NOMO-1 treated with DMSO at 0.1 percent for 48 hours (cell line): Measurements from ENCODE around the gene NECAB3.

Source experiments
- DNase-seq: peaks from one replicate; lab custom pipeline; 2025; ENCODE audit not compliant: unreplicated experiment; lab: John Stamatoyannopoulos, UW

The NECAB3 gene

DNA sequence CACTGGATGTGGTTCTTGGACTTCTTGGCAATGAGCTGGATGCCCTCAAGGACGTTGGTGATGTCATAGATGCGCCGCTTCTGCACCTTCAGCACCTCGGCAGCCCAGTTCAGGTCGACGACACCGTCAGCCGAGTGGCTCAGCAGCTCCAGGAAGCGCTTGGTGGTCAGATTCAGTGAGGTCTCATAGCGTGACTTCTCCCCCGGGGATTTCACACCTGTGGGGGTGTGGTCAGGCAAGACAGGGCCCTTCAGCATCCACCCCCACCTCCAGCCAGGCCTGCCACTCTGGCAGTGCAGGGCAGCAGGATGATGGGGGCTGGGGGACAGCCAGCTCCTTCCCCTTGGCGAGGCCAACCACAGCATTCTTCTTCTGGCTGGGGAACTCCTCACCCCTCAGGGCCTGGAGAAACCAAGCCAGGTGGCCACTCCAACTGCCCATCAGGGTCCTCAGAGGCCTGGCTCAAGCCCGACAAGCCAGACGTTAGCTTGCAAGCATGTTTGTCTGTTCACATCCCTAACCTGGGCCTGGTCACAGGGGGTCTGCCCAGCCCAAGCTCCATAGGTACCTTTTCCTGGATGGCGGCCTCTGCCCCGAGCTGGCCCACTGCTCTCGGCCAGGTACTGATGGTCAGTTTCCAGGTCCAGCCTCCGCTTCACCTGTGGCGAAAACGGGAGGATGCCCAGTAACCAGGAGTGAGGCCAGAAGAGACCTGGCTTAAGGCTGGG lies 5.7 kb upstream of the NECAB3 start:
- no peak for DNase-seq

DNA sequence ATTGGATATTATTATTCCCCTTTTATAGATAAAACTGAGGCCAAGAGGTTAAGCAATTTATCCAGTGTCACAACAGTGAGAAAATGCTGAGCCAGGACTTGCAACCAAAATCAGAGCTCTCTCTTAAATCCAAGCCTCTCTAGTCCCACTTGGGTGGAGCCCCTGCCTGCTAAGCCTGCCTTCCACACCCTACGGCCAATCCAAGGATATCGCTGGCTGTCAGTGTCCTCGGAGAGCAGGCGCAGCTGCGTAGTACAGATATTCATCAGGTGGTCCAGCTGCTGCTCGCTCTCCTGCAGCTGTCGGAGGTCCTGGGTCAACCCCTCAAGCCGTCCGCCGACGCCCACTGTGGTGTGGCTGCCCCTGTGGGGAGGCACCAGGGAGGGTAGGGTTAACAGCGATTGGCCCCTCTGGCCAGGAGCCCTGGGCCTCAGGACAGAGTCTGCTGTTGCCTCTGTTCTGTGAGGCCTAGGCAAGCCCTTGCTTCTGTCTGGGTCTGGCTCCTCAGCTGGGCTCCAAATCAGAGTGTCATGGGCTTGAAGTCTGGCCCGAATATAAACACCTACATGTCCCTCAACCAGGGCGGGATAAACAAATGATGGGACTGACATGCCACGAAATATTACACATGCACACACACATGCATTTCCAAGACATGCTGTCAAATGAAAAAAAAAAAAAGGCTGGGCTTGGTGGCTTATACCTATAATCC lies 3.9 kb upstream of the NECAB3 start:
- no peak for DNase-seq

DNA sequence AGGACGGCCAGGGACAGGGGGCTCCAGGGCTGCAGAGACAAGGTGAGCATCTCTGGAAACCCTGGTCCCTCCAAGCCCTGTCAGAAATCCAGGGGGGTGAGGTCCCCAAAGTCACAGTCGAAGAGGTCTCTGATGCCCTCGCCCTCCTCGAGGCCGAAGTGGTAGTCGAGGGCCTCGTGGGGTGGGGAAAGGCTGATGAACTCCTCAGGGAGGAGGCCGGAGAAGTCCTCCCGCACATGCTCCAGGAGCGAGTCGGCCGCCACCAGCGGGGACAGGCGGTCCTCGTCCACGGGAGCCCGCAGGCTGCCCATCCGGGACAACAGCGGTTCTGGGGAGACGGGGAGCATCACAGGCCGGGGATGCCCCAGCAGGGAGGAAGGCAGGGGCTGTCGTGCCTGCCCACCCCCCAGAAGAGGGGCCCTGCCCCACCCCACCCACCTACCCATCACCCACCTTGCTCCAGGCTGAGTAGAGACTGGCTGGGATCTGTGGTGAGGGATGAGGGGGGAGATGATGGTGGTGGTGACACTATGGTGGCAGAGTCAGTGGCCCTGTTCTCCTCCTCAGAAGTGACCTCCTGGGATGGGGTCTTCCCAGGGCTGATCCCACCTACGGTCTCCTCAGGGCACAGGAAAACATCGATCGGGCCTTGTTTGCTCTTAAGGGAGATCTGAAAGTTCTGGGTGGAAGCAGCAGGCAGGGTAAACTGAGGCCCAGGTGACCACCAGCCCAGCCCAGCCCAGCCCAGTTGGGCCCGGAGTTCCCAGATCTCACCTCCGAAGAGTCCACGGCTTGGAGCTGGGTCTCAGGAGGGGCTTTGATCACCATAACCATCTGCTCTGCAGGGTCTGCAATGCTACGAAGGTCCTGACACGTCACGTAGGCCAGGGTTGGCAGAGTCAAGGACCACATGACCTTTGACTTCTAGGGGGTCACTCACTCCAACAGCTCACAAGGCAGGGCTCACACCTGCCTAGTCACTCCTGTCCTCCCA lies 2.7 kb upstream of the NECAB3 start:
- no peak for DNase-seq

DNA sequence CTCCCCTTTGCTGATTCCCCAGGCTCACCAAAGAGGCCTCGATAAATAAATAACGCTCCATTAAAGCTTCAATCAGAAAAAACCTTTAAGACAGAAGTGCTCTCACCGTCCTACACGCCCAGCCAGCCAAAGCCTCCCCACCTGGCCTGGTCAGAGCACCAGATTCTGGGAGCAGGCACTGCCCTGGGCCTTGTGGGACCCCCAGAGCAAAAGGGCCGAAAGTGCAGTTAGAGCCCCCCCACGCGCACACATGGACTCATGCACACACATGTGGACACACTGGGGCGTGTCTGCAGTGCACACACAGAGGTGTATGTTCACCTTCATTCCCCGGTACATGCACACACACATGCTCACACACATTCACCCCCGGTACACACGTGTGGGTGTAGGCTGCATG lies 1.9 kb upstream of the NECAB3 start:
- no peak for DNase-seq

DNA sequence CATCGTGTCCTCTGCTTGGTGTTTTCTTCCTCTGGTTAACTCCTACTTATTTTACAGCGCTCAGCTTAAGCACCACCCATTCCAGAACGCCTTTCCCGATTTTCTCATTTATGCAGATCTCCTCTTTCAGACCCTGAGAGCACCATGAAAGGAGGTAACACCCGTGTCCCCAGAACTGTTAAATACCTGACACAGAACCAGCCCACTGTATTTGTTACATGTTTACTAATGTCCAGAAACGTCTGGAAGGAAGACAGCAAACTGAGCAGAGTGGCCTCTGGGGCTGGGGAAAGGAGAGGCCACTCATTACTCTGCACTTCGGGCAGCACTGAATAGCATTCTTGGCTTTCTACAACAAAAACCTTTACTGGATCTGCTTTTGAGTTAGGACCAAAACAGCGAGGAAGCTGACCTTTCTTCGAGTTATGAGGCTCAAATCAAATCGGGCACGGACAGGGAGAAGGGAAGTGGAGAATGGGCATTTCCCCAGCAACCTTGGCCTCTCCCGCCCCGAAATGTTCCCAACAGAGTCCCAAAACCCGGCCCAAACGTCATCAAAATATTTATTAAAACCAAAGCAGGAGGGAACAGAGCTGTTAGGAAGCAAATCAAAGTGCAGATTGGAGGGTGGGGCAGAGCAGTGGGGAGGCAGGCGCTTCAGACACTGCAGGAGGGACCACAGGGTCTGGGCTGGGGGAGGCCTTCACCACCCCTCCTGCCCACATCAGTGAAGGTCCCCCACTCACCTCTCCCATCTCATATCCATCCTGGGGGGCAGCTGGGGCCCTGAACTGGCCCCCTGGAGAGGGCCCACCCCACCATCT lies 1.1 kb upstream of the NECAB3 start:
- DNase-seq: no peak

DNA sequence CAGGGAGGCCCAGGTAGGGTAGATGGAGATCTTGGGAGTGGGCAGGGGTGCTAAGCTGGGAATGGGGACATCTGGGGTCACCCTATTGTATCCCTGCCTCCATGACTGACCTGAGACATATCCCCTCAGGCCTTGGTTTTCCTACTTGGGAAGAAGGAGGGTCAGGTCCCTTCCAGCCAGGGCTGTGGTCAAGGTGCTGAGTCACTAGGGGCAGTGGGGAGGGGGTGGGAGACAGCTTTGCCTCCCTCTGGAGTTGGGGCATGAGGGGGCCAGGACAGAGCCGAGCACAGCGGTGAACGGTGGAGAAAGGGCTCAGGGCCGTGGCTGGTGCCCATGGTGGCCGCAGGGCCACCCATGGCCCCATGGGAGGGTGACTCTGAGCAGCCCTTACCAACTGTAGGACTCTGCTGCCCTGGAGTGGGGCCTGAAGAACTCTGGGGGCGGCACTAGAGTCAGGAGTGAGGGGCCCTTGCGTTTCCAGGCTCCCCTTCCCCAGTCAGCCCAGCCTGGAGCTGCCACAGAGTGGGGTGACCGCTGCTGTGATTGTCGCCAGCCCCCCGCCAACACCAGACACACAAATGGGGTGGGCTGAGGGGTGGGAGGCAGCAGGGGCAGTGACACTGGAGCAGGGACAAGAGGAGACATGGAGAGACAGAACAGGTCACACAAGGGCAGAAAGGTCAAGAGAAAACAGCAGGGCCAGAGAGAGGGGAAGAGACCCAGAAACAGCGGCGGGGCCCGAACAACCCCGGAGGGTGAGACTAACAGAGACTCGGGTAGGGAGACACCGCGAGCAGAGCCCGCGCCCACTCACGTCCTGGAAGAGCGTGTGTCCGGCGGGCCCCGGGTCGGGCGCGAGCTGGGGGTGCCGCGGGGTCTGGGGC lies 576 bp downstream of the NECAB3 start:
- DNase-seq: peak; percentile 29

DNA sequence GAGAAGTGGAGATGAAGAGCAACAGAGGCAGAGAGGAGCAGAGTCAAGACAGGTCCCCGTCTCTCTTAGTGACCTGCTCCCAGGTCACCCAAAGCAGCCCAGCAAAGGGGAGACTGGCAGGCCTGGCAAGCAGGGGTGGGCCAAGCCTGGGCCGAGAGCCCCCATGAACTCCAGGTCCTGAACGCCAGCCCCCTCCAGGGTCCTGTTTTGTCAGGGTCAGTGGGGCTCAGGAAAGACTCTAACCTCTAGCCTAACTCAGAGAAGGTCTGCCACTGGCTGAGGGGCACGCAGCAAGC lies 1.2 kb downstream of the NECAB3 start:
- DNase-seq: no peak

DNA sequence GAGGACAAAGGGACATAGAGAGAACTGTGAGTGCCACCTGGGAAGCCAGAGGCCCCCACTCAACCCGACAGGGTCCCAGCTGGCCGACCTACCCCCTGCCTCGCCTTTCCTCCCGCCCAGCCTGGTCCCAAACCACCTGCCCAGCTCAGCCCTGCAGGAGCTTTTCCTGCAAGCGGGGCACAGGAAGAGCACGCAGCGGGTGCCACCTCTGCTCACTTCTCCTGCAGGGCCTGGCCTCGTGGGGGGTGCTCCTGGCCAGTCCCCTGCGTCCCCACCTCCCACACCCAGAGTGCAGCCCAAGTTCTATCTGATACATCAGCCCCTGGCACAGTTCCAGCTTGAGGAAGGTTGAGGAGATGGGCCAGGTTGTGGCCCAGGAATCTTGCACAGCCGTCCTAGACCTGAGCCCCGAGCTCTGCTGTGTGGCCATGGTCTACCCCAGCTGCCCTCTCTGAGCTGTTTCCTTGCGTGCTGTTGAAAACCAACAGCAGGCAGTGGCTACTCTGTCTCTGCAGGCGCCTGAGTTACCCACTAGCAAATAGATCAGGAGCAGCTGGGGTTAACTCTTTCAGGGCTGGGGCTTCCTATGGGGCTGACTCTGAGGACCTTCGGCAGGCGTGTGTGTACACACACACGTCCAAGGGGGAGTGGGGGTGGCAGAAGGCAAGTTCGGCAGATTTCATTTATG lies 1.7 kb downstream of the NECAB3 start:
- DNase-seq: peak; percentile 1

DNA sequence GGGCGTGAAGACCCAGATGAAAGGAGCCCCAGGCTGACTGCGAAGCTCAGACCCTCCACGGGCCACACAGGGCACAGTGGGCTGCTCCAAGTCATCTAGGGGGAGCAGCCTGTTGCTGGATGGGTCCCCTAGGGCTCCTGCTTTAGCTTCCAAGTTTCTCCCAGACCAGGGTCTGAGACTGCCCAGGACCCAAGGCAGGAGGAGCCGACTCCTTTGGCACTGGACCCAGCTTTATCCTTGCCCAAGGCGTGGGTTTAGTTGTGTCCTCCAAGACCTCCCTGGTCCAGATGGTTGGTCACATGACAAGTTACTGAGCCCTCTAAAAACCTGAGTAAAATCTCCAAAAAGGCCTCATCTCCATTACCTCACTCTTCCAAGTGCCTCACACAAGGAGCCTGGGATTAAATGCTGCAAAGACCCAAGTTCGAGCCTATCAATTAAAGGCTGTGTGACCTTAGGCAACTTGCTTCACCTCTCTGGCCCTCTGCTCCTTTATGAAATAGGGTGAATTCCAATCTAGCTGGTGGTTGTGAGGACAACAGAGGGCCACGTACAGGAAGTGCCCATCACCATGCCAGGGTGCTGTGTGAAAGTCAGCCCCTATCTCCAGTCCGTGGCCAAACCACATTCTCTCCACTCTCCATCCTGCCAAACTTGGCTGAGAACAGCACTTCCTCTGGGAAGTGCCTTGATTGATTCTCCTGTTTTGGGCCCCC lies 2.5 kb downstream of the NECAB3 start:
- DNase-seq: no peak

DNA sequence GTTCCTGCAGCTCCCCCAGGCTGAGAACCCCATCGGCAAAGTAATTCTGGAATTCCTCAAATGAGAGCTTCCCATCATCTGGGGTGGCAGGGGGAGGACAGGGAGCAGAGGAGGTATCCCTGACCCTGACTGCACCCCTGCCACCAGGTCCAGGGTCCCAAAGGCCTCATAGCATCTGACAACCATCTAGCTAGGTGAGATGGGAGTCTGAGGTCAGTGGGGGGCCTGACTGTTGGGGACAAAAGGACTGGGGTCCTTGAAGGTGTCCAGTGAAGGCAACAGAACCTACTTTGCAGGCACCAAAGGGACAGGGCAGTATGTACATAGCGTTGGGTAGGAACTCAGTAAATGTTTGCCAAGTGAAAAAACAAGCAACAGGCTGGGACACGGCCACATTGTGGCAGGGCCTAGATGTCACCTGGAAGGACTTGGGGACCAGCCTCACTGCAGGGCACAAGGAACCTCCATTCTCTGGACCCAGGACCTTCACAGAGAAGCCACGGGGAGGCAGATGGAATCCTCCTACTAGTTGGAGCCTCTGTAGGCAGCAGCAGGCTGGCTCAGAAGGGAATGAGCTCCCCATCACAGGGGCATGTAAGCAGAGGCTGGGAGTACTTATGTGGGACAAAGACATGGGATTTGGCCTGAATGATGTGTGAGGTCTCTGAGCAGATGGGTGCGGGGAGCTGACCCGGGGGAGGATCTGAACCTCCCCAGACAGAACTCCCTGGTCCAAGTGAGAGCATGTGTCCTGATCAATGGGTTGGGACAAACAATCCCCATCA lies 3.3 kb downstream of the NECAB3 start:
- DNase-seq: no peak

DNA sequence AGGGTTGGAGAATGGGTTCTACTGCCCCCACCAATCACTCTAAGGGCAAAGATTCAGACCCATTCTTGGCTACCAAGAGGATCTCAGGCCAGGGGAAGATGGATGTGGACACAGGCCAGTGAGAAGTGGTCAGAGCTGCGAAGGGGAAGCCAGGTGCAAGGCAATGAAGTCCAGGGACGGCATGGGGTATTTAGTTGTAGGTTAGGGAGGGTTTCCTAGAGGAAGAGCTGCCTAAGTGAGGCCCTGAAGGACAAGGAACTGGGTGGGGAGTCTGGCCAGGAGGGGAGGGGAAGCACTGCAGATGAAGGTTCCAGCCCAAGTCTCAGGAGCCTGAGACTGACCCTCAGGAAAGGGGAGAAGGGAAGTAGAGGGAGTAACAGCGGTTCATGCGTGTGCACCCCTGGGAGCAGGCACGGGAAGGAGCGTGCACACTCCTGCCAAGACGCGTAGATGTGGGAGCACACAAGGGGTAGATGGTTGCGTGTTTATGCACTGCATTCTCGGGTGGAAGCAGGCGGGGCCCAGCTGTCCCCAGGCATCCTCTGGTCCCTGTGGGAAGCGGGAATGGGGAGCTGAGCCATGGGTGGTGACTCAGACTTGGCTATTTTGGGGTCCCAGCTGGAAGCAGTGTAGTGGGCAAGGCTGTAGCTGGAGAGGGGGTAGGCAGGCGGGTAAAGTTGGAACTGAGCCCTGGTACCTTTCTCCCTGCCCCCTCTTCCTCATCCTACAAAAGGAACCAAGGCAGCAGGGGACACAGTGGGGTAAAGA lies 4.2 kb downstream of the NECAB3 start:
- no peak for DNase-seq

DNA sequence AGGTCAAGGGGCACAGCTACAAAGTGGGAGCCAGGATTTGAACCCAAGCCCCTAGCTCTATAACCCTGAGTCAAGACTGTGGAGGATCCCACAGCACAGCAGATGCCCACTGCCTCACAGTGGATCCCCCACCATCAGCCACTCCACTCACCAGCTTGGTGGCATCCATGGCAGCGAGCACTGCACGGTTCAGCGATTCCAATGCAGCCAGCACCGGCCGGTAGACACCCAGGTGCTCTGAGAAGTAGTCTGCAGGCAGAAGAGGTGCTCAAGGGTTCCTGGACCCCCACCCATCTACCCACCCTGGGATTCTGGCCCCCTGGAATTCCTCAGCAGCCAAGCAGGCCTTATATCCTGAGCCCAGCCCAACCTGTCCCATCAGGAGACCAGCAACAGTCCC lies 5.0 kb downstream of the NECAB3 start:
- no peak for DNase-seq

DNA sequence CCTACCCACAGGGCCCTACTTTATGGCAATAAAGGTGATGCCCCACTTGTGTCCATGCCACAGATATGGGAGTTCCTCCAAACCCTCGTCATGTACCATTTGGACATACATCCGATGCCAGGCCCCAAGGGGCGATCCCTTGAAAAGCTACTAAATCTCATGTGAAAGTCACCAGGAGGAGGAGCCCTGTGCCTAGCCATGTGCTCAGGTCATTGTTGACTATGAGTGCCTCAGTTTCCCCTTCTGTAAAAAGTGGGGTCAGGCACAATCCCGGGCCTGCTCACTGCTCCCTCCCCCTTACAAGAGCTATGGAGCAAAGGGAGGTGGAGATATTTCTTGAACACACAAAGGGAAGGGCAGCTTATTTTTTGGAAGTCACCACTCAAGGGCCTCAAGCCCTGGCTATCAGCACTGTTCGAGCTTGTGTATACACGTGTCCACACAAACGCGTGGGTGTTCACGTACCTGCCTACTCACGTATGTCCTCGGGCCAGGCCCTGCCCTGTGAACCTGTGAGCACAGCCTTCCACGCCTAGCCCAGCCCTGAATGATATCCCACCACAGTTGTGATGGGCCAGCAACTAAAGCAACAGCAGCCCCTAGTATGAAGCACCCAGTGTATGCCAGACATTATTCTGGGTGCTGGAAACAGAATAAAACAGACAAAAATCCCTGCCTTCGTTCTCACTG lies 5.6 kb downstream of the NECAB3 start:
- no peak for DNase-seq

DNA sequence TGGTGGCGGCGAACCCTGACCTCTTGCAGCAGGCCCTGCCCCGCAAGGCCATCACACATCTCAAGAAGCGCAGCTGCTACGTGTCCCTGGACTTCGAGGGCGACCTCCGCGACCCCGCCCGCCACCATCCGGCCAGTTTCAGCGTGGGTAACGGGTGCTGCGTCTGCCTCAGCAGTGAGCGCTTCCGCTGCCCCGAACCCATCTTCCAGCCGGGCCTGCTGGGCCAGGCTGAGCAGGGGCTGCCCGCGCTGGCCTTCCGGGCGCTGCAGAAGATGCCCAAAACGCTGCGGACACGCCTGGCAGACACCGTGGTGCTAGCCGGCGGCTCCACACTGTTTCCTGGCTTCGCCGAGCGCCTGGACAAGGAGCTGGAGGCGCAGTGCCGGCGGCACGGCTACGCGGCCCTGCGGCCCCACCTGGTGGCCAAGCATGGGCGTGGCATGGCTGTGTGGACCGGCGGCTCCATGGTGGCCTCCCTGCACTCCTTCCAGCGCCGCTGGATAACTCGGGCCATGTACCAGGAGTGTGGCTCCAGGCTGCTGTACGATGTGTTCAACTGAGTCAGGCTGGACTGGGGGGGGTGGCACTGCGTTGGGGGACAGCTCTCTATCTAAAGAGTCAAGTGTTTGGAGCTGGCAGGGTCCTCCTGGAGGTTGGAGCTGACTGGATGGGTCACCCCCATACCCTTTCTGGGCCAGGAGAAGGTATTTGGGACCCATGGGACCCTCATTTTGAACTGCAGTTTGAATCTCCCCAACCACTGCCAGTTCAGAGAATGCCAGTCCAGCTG lies 6.4 kb downstream of the NECAB3 start:
- DNase-seq: peak; percentile 61

DNA sequence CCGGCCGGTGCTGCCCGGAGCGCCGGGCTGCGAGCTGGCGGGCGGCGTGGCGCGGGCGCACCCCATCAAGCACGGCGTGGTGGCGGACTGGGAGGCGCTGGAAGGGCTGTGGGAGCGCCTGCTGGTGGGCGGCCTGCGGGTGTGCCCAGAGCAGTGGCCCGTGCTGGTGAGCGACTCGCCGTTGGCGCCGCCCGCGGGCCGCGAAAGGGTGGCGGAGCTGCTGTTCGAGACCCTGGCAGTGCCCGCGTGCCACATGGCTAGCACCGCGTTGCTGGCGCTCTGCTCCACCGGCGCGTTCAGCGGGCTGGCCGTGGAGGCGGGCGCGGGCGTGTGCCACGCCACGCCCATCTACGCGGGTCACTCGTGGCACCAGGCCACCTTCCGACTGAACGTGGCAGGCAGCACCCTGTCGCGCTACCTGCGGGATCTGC lies 7.0 kb downstream of the NECAB3 start:
- DNase-seq: no peak
